ENCODE results near the gene BBLN.

The BBLN gene

DNA sequence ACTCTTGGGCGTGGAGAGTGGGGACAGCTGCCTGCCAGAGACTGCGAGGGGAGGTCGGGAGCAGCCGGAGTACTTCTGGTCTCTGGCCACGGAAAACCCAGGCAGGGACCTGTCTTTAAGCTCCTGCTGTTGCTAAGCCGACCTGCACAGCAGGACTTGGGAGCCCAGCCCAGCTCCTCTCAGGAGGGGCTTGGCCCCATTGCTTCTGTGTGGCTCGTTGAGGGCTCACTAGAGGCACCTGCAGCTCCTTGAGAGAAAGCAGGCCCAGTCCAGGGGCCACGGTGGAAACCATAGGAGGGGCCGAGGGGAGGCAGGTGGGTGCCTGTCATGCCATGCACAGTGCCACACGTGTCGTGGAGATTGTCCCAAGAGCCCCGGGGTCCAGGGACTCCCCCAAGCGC is 14.1 kb upstream of the BBLN start:
- DNase-seq, result no peak

GRCh38 chr9:128146591-128147120 is 13.4 kb upstream of the BBLN start:
- DNase-seq, result no peak

- DNase-seq, result no peak
Observed at GRCh38 chr9:128148509-128149000, 11.5 kb upstream of the BBLN start.

DNA sequence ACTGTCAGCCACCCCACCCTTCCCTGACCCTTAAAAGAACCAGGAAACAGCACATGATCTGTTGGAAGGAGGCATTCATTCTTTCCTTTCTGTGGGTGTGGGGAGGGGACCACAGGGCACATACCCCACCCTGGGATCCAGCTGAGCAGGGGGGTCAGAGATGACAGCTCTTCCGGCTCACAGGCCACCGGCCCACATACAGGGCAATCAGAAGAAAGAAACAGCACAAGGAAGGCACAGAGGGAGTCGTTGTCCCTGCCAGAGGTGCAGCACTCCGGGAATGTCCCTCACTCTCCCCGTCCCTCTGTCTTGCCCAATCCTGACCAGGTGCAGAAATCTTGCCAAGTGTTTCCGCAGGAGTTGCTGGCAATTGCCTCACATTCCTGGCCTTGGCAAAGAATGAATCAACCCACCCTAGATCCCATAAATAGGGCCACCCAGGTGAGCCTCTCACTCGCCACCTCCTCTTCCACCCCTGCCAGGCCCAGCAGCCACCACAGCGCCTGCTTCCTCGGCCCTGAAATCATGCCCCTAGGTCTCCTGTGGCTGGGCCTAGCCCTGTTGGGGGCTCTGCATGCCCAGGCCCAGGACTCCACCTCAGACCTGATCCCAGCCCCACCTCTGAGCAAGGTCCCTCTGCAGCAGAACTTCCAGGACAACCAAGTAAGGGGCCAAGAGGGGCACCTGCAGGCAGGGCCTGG is 10.9 kb upstream of the BBLN start, which contains the start of gene LCN2:
LCN2 (plus strand) TSS at position 453 of the 701 bp plus-strand sequence; CDS start at position 526, 73 bp downstream.
- no peak for DNase-seq

DNA sequence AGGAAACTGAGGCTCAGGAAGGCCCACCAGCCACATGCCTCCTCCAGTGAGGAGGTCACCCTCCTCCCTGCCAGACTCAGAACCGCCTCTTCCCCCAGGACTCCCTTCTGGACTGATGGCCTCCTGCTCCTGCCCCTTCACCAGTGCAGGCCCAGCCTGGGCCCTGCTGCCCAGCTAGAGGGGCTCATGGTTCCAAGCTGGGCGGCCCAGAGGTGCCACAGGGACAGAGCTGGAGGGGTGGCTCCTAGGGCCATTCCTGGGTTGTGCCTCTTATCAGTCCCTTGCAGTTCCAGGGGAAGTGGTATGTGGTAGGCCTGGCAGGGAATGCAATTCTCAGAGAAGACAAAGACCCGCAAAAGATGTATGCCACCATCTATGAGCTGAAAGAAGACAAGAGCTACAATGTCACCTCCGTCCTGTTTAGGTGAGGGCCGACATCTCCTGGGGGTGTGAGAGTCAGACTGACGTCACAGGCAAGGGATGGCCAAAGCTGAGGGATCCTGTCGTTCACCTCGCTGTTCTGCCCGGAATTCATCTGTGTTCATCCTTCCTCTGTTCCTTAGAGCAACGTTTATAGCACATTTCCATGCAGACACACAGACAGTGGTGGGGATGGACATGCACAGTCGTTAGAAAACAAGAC is 10.0 kb upstream of the BBLN start:
- no peak for DNase-seq

- DNase-seq, result no peak
Observed at GRCh38 chr9:128150594-128151308, 9.3 kb upstream of the BBLN start.

DNA sequence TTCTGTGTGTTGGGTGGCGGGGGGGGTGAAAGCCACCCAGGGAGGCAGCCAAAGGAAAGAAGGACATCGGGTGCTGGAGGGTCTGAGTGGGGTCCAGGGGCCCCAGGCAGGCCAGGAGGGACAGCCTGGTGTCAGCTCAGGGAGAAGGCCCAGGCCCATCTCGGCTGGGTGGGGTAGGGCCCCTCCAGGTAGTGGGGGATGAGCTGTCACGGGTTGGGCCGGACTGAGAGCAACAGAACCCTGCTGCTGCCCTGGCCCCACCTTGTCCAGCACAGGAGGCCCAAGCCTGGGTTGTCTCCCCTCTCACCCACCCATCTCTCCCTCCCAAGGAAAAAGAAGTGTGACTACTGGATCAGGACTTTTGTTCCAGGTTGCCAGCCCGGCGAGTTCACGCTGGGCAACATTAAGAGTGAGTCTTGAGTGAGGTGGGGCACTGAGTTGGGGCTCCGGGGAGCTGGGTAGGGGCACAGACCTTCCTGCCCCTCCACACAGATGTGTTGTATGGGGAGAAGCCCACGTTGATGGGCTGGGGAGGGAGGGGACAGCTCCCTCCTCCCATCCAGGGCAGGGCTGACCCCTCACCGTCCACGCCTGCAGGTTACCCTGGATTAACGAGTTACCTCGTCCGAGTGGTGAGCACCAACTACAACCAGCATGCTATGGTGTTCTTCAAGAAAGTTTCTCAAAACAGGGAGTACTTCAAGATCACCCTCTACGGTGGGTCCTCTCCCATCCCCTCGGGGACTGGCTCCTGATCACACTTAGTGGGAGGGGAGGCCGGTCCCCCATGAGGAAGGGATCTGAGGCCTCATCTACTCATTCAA is 8.5 kb upstream of the BBLN start:
- DNase-seq, result no peak

GRCh38 chr9:128152133-128153059 is 7.7 kb upstream of the BBLN start:
- DNase-seq, result no peak

DNA sequence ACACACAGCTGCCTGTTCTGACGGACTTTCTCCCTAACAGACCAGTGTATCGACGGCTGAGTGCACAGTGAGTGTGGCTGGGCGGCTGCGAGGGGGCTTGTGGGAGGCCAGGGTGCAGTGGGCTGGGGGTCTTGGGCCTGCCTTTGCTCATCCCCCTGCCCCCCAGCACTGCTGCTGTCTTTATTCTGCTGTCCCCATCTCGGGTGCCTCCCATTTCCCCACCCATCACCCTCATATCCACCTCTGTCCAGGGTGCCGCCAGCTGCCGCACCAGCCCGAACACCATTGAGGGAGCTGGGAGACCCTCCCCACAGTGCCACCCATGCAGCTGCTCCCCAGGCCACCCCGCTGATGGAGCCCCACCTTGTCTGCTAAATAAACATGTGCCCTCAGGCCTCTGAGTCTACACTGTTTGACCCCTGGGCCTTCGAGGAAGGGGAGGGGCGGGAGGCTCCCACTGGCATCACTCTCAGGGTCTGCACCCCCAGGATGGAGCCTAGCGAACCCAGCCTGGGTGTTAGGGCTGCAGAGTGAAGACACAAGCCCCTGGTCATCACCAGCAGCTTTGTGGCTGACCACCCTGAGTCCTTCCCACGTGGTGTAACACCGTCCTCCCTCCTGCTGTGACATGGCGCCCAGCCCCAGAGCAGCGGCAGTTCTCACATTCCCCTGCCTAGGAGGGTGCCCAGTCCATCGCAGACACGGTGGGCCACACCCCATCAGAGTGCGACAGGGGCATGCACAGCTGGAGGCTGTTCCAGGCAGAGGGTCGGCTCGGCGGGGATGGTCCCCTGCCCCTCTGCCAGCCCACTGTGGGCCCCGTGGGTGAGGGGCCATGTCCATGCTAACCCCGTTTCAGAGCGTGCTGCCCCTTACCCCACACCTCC is 6.8 kb upstream of the BBLN start:
- DNase-seq, result no peak

- DNase-seq, result no peak
Observed at GRCh38 chr9:128153947-128154695, 5.9 kb upstream of the BBLN start.

DNA sequence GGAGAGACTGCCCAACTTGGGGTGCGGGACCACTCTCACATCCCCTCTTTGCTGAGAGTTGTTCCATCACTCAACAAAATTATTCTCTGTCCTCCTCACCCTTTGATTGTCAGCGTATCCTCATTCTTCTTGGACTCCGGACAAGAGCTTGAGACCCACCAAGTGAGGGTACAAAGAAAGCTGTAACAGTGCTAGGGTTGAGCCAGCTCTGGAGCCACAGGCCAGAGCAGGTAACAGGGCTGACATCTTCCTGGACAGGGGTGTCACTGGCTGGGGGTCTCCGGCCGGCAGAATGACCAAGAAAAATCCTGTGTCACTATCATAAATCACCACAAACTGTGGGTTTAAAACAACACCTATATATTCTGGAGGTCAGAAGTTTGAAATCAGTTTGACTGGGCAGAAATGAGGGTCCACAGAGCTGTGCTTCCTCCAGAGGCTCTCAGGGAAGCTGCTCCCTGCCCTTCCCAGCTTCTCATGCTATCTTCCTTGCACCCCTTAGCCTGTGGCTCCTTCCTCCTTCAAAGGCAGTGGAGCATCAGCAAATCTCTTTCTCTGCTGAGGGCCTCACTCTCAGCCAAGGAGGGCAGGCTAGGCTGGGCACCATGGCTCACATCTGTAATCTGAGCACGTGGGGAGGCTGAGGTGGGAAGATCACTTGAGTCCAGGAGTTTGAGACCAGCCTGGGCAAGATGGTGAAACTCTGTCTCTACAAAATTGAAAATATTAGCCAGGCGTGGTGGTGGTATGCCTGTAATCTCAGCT is 4.1 kb upstream of the BBLN start:
- no peak for DNase-seq

- DNase-seq, result no peak
Observed at GRCh38 chr9:128159522-128159783, 612 bp upstream of the BBLN start.

DNA sequence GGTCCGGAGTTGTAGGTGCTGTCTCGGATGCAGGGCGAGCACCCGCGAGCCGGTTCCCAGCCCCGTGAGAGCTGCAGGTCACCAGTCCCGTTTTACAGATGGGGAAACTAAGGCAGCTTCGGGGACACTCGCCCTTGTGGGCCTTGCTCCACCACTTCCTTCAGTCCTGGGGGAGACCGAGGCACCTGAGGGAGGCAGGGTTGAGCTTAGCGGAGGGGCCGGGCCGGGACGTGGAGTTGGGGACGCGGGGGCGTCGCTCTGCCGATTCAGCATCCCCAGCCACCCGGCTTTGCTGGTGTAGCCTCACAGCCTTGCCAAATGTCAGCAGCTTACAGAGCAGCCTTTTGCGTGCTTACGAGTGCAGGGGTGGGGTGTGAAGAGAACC is 530 bp downstream of the BBLN start:
- DNase-seq, result no peak

DNA sequence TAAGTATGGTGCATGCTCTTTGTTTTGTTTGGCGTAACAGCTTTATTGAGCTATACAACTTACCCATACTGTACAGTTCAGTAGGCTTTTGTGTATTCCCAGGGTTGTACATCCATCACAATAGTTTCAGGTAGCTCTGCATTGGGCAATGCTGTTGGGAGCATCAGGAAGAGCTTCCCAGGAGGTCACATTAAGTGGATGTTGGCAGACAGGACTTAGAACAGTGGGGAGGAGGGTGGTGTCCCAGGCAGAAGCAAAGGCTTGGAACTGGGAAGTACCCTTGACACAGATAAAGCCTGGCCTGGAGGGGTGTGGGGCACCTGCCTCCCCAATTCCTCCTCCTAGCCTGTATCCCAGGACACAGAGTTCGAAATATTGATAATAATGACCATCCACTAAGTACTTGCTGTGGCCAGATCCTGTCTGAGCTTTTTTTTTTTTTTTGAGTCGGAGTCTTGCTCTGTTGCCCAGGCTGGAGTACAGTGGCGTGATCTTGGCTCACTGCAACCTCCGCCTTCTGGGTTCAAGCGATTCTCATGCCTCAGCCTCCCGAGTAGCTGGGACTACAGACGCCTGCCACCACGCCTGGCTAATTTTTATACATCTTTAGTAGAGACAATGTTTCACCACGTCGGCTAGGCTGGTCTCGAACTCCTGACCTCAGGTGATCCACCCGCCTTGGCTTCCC is 1.3 kb downstream of the BBLN start:
- DNase-seq, result peak; percentile 29 to 48

DNA sequence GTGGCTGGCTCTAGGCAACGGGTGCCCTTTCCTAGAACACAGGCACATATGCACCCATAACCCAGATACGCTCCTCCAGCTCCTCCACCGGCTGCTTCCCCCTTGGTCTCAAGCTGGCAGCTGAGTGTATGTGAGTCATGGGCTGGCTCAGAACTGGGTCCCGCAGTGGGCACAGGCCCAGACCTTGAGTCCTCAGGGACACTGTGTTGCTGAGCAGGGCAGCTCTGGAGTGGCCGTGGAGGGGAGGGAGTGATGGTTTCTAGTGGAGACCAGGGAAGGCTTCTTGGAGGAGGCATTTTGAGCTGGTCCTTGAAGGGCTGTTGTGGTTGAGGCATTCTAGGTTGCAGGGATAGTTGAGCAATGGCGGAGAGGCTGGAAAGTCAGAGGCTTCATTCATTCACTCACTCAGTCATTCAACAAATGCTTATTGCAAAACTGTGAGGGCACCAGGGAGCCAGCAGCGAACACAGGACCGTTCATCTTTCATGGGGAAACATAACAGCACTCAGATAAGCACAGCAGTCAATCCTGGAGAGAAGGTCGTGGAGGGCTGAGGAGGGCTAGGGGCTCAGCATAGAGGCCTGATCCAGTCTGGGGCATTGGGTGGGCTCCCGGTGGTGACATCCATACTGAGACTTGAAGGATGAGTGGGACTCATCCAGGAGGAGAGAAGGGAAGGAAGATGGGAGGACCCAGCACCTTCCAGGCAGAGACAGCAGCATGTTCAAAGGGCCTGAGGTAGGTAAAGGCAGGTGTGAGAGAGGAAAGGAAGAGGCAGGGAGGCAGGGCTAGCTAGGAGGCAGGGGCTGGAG is 2.4 kb downstream of the BBLN start:
- DNase-seq, result no peak

DNA sequence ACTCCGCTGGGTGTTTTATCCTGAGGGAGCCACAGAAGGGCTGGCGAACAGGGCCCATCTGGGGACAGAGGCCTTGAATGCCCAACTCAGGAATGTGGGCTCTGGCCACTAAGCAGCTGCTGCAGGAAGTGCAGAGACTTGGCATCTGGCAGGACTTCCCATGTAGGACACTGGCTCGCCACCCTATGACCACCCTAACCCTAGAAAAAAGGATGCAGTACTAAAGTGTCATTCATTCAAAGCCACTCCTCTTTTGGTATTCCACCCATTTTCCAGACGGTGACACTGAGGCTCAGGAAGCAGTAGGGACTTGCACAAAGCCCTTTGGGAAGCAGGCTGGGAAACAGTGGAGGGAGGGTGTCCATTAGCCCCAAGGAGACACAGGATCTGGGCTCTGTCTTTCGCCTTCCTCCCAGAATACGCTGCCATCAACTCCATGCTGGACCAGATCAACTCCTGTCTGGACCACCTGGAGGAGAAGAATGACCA is 3.0 kb downstream of the BBLN start:
- DNase-seq, result no peak

DNA sequence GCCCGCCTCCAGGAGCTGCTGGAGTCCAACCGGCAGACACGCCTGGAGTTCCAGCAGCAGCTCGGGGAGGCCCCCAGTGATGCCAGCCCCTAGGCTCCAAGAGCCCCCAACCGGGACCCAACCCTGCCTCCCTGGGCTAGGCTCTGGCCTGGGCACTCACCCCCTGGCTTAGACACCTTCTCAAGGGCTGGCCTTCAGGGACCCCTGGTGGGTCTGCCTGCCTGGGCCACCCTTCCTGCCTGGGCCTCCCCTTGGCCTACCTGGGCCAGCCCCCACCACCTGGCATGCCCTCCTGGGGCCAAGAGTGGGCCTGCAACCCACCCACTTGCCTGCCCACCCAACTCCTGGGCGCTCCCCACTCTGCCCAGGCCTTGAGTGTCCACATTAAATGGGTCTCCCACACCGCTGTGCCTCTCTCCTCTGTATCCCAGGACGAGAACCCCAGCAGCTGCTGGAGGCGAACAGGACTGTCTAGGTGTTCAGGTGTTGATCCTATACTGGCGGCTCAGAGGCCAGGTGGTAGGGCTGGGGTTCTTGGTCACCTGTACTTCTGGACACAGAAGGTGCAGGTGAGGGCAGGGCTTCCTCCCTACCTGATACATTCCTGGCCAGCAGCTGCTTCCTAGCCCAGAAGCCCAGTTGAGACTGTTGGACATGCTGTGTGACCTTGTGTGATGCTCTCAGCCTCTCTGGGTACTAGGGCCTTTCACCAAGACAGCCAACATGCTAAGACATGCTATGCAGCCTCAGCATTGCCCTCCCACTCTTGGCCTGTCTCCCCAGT is 3.6 kb downstream of the BBLN start:
- DNase-seq, result no peak

All from NCI-H2081 (cell line).